ENCODE measurements around the gene MAFG.

DNA sequence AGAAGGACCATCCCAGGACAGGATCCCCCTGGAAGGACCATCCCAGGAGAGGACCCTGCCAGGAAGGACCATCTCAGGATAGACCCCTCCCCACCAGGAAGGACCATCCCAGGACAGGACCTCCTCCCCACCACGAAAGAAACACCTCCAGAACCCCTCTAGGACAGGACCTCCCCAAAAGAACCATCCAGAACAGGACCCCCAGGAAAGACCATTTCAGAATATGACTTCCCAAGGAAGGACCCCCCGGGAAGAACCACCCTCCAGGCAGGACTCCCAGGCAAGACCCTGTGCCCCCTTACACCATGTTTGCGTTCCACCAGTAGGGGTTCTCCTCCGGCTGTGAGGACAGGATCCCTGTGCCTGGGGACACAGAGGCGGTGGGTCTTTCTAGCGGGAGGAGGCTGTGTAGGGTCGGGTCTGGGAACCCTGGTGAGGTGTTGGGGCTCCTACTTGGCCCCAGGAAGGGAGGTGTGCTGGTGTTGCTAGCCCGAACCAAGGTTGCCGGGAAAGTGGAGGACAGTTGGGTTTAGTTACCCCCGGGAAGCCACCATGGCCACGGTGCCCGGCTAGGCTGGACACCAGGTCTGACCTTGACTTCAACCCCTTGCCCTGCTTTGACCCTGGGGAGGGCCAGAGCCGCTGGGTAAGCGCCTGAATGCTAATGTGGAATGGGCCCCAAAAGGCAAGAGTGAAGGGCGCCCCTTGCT is 31.3 kb upstream of the MAFG start:
- TF ChIP-seq, protein P1, sequence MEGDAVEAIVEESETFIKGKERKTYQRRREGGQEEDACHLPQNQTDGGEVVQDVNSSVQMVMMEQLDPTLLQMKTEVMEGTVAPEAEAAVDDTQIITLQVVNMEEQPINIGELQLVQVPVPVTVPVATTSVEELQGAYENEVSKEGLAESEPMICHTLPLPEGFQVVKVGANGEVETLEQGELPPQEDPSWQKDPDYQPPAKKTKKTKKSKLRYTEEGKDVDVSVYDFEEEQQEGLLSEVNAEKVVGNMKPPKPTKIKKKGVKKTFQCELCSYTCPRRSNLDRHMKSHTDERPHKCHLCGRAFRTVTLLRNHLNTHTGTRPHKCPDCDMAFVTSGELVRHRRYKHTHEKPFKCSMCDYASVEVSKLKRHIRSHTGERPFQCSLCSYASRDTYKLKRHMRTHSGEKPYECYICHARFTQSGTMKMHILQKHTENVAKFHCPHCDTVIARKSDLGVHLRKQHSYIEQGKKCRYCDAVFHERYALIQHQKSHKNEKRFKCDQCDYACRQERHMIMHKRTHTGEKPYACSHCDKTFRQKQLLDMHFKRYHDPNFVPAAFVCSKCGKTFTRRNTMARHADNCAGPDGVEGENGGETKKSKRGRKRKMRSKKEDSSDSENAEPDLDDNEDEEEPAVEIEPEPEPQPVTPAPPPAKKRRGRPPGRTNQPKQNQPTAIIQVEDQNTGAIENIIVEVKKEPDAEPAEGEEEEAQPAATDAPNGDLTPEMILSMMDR (IDR thresholded peaks at IDR 0.05): no peak
- TF ChIP-seq EP300 (IDR thresholded peaks at IDR 0.05): no peak
- no peak for TF ChIP-seq POLR2AphosphoS5 (IDR thresholded peaks at IDR 0.05)

Data from suprapubic skin (tissue), 4 donors.